G401 (cell line): Measurements from ENCODE around the gene SIRPA. TPM values are rescaled to one million over a fixed set of nuclear protein-coding genes. Genes with fewer than 3 reads are reported as not detected.

Experiments used
- DNase-seq: peaks from one replicate; pipeline ENCODE4 v3.0.0-alpha.2; 2015; ENCODE audit warnings: low spot score
- in situ Hi-C: cut with HindIII; loops from 2 replicates; pipeline ENCODE4 v1.10.0; 2016; ENCODE audit warnings: low sequenced_read_pairs, mixed read lengths
- total RNA-seq: library from RNA; depleted of rRNA; stranded (reverse); fragments of >200 nt; shearing (Covaris generic); gene quantifications from 2 replicates; pipeline ENCODE4 v1.2.3, GENCODE V29; 2014; rRNA removed

Gene SIRPA
- total RNA-seq, 1 experiment from 2014 or later: 16.7 TPM

- no peak for DNase-seq
- in situ Hi-C loops: no loop called here
Measured at GRCh38 chr20:1964061-1964460, 68.9 kb downstream of the SIRPA start.

- in situ Hi-C loops: no loop called here
- no peak for DNase-seq
Measured at GRCh38 chr20:1964659-1965405, 69.6 kb downstream of the SIRPA start.

- in situ Hi-C loops: no loop called here
Measured at GRCh38 chr20:1965520-1966351, 70.5 kb downstream of the SIRPA start.

GRCh38 chr20:1968964-1969363 is 73.8 kb downstream of the SIRPA start:
- DNase-seq: no peak
- in situ Hi-C loops: no loop called here

More at GRCh38 chr20:1965520-1966351, 70.5 kb downstream of the SIRPA start:
- peak; percentile 79 for DNase-seq

GRCh38 chr20:1971893-1972586 is 76.8 kb downstream of the SIRPA start:
- DNase-seq: no peak
- in situ Hi-C loops: no loop called here

GRCh38 chr20:1973601-1974440 is 78.6 kb downstream of the SIRPA start:
- in situ Hi-C loops: no loop called here
- peak; percentile 66 for DNase-seq

GRCh38 chr20:1975291-1975690 is 80.1 kb downstream of the SIRPA start:
- in situ Hi-C loops: no loop called here
- no peak for DNase-seq

GRCh38 chr20:1979106-1979778 is 84.0 kb downstream of the SIRPA start:
- in situ Hi-C loops: no loop called here
- DNase-seq: peak; percentile 93

- no peak for DNase-seq
- in situ Hi-C loops: no loop called here
Measured at GRCh38 chr20:1982686-1983085, 87.5 kb downstream of the SIRPA start.

GRCh38 chr20:1983301-1983700 is 88.1 kb downstream of the SIRPA start:
- DNase-seq: no peak
- in situ Hi-C loops: no loop called here

GRCh38 chr20:1987826-1988225 is 92.6 kb downstream of the SIRPA start:
- DNase-seq: no peak
- in situ Hi-C loops: no loop called here

Other genes with a start within 250 kb of the SIRPA start
- not detected in 2 replicates for gene SIRPG, start 237.6 kb upstream of the SIRPA start, total RNA-seq
- gene PDYN, start 98.7 kb downstream of the SIRPA start, total RNA-seq: not detected in 2 replicates
- gene STK35, start 206.4 kb downstream of the SIRPA start, total RNA-seq: 12.9 and 17.2 TPM in 2 replicates